ENCODE measurements around the gene KRT32.
A peak's percentile ranks its signal among the peaks of the same experiment; 100 is the strongest.

The KRT32 gene

DNA sequence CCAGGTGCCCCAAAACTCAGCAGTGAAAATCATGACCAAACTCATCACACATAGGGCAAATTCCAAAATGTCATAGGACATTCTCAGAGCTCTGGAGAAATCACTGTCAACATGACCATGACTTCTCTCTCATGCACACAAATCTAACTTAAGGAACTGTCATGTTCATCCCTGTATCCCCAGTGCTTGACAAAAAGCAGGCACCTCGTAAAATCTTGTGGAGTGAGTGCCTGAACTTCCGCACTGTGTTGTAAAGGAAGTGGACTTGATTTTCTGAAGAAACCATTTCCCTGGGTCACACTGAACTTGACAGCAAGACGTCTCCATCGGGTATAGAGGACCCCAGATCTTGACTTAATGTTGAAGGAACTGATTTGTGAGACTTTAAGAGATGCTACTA, 45.6 kb downstream of the KRT32 start:
- no peak for DNase-seq (ENCODE audit: low read depth)
- TF ChIP-seq, protein P1, sequence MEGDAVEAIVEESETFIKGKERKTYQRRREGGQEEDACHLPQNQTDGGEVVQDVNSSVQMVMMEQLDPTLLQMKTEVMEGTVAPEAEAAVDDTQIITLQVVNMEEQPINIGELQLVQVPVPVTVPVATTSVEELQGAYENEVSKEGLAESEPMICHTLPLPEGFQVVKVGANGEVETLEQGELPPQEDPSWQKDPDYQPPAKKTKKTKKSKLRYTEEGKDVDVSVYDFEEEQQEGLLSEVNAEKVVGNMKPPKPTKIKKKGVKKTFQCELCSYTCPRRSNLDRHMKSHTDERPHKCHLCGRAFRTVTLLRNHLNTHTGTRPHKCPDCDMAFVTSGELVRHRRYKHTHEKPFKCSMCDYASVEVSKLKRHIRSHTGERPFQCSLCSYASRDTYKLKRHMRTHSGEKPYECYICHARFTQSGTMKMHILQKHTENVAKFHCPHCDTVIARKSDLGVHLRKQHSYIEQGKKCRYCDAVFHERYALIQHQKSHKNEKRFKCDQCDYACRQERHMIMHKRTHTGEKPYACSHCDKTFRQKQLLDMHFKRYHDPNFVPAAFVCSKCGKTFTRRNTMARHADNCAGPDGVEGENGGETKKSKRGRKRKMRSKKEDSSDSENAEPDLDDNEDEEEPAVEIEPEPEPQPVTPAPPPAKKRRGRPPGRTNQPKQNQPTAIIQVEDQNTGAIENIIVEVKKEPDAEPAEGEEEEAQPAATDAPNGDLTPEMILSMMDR (IDR thresholded peaks at IDR 0.05; ENCODE audit: low read depth, low read length, missing control alignments): no peak
- no peak overlapping the region for H3K4me3 ChIP-seq (ENCODE audit: low read depth, low read length)

GRCh38 chr17:41421116-41421515, 46.1 kb downstream of the KRT32 start:
- DNase-seq (ENCODE audit: low read depth): no peak
- H3K4me3 ChIP-seq (ENCODE audit: low read depth, low read length): no peak overlapping the region
- TF ChIP-seq, protein P1 (IDR thresholded peaks at IDR 0.05; ENCODE audit: low read depth, low read length, missing control alignments): no peak

DNA sequence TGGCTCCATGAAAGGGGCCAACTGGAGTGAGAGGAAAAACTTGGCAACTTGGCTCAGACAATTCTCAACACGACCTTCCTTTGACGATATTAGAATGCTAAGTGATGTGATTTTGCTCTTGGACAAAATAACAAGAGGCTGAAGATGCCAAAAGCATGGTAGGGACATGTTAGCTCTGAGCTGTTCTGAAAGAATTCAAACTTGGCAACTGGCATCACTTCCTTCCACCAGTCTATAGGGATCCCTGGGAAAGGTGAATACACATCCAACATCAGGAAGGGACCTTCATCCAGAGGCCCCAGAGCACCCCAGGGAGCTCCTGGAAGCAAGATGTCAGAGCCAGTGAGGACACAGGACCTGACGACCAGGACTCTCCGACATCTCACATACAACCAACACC, 47.1 kb downstream of the KRT32 start:
- H3K4me3 ChIP-seq (ENCODE audit: low read depth, low read length): no peak overlapping the region
- no peak for DNase-seq (ENCODE audit: low read depth)
- TF ChIP-seq, protein P1 (IDR thresholded peaks at IDR 0.05; ENCODE audit: low read depth, low read length, missing control alignments): no peak

- TF ChIP-seq, protein P1 (IDR thresholded peaks at IDR 0.05; ENCODE audit: low read depth, low read length, missing control alignments): no peak
- no peak for DNase-seq (ENCODE audit: low read depth)
- no peak overlapping the region for H3K4me3 ChIP-seq (ENCODE audit: low read depth, low read length)
Observed at GRCh38 chr17:41419716-41420115, 47.5 kb downstream of the KRT32 start.

GRCh38 chr17:41418116-41418860, 48.9 kb downstream of the KRT32 start:
- DNase-seq (ENCODE audit: low read depth): no peak
- no peak overlapping the region for H3K4me3 ChIP-seq (ENCODE audit: low read depth, low read length)
- TF ChIP-seq, protein P1 (IDR thresholded peaks at IDR 0.05; ENCODE audit: low read depth, low read length, missing control alignments): no peak

- no peak for DNase-seq (ENCODE audit: low read depth)
- TF ChIP-seq, protein P1 (IDR thresholded peaks at IDR 0.05; ENCODE audit: low read depth, low read length, missing control alignments): peak; percentile 81
- no peak overlapping the region for H3K4me3 ChIP-seq (ENCODE audit: low read depth, low read length)
Observed at GRCh38 chr17:41417576-41418015, 49.6 kb downstream of the KRT32 start.

DNA sequence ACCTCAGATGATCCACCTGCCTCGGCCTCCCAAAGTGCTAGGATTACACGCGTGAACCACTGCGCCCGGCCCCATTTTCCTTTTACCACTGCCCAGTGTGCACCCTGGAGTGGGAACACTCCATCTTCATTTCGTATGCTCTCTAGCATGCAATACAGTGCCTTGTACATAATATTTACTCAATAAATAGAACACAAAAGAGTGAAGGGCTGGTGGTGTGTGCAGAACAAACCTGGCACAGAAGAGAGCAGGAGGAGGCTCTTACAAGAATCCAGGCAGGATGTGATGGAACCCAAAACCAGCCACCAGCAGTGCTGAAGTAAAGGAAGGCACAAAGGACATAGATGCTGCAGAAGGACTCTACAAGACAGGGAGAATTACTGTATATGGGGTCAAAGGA, 50.1 kb downstream of the KRT32 start:
- no peak for DNase-seq (ENCODE audit: low read depth)
- H3K4me3 ChIP-seq (ENCODE audit: low read depth, low read length): no peak overlapping the region
- TF ChIP-seq, protein P1 (IDR thresholded peaks at IDR 0.05; ENCODE audit: low read depth, low read length, missing control alignments): no peak

Data from GM12864 (cell line).